Activated CD4-positive, alpha-beta T cell treated with anti-CD3 and anti-CD28 coated beads for 24 hours (primary cell): Measurements from ENCODE around the gene ALKBH3.

Source experiments
- DNase-seq, 2 donors: peaks; one replicate each; pipeline ENCODE4 v3.0.0-alpha.2; 2020; ENCODE audit warnings: low read depth in 2 of 2

Gene ALKBH3

DNA sequence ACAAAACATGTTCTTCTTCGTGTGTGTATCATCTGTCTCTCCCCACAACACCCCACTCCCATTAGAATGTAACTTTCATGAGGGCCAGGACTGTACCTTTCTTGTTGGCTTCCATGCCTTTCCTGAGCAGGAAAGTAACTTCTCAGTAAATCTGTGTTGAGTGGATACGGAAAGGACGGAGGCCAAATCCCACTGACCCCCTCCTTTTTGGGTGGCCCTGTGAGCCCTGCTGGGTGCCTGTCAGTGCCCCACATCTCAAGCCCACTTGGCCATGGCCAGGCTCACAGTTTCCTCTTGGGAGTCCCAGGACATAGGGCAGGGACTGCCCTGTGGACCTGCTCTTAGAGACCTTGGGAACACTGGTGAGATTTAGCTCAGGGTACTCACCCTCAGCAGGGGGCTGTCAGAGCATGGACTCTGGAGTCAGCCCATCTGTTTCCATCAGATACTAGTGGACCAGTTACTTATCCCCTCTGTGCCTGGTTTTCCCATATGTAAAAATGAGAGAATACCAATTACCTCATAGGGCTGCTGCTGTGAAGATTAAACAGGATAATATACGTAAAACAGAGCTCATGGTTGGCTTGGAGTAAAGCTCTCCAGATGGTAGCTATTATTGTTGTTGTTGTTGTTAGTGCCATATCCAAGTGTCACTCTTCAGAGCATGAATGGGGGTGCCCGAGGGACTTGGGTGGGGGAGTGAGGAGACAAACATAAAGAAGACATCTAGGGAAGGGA lies 60.8 kb downstream of the ALKBH3 start:
- DNase-seq: no peak

DNA sequence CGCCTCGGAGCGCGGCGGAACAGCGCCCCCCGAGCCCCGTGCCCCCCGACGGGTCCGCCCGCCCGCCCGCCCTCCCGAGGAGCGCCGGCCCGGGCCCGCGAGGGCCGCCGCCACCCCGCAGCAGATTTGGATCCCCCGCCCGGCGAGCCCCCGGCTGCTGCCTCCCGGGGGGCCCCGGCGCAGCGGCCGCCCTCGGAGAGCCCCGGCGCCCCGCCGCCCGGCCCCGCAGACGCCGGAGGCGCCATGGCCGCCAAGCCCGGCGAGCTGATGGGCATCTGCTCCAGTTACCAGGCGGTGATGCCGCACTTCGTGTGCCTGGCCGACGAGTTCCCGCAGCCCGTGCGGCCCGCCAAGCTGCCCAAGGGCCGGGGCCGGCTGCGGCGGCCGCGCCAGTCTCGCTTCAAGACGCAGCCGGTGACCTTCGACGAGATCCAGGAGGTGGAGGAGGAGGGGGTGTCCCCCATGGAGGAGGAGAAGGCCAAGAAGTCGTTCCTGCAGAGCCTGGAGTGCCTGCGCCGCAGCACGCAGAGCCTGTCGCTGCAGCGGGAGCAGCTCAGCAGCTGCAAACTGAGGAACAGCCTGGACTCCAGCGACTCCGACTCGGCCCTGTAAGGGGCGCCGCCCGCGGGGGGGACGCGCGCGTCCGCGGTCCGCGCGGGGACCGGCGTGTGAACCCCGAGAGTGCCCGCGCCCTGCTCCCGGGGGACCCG lies 62.2 kb downstream of the ALKBH3 start:
- no peak for DNase-seq

DNA sequence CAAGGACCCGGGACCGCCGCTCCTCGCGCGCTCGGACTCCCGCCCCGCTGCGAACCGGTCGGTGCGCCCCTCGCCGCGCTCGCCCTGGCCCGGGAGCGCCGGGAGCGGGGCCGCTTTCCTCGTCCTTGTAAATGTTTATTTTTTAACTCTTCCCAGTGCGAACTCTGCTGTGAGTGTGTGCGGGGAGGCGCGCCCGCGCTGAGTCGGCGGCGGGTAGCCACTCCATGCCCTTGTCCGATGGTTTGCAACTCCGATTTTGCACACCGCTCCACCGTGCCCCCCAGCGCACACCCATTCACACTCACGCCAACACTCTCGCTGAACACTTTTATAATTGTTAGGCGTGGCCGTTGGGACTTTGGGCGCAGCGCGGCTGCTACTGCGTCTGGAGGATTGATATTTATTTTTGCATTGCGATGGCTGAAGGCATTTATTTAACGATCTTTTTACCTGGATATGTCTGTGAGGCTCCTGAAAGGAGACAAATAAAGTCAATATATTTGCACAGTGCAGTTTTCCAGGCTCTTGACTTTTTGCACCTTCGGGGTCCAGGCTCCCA lies 62.8 kb downstream of the ALKBH3 start:
- DNase-seq: no peak

DNA sequence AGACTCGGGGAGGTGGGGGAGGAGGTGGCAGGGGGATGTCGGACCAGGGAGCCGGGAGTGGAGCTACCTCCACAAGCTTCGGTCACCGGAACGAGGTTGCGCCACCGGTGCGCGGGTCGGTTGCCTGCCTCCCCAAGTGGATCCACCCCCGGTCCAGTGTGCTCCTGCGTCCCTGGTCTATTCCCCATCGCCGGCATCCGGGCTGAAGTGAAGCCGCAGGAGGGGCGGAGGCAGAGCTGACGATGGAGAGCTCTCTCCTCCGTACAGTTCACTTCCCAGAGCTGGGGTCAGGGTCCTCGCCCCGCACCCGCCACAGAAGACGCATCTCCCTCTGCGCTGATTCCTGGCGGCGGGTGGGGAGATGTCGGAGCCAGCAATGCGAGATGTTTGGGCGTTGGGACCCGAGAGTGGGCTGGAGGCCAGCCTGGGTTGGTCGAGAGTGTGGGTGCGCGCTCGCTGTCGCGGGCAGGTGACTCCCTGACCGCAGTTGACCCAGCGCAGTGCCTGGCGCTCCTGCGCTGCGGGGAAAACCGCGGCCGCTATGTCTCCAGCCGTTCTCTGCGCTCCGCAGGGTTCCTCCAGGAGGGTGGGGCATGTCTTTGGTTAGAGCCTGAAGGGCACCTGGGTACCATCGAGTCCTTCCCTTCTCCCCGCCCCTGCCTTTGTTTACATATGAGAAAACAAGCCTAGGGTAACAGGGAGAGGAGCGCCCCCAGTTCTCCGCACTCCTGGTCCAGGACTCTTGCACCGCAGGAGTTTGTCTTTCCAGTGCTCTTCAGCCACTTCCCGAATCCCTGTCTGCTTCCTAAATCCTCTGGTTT lies 63.5 kb downstream of the ALKBH3 start:
- DNase-seq: no peak

GRCh38 chr11:43944761-43945311 lies 64.2 kb downstream of the ALKBH3 start:
- peak; percentile 56 to 76 for DNase-seq

DNA sequence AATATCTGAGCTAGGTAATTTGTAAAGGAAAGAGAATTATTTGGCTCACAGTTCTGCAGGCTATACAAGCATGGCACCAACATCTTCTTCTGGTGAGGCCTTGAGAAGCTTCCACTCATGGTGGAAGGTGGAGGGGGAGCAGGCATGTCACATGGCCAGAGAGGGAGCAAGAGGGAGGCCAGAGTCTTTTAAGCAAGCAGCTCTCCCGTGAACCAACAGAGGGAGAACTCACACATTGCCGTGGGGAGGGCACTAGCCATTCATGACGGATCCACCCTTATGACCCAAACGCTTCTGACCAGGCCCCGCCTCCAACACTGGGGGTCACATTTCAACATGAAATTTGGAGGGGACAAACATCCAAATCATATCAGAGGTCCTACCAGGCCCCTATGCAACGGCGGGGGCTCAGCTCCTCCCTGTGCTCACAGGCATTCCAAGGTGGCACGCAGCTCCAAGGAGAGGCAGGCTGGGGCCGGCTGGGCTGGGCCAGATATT lies 66.4 kb downstream of the ALKBH3 start:
- DNase-seq: no peak

DNA sequence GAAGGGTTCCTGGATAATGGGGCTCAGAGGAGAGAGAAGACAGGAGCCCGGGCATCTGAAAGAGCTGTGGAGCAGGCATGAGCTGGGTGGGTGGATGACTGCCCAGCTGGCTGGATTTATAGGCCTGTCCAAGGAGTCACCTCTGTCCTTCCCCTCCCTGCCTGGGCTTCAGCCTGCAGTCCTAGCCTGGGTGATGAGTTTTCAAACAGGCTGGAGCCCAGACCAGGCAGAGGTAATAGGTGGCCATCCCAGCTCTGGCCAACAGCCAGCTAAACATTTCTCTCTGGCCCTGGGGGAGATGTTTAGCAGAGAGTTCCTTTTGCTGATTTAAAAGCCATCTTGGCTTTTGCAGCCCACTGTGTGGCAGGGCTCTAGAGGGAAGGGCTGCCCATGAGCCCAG lies 67.2 kb downstream of the ALKBH3 start:
- no peak for DNase-seq

- DNase-seq: no peak
Measured at GRCh38 chr11:43948341-43949225, 68.0 kb downstream of the ALKBH3 start.

DNA sequence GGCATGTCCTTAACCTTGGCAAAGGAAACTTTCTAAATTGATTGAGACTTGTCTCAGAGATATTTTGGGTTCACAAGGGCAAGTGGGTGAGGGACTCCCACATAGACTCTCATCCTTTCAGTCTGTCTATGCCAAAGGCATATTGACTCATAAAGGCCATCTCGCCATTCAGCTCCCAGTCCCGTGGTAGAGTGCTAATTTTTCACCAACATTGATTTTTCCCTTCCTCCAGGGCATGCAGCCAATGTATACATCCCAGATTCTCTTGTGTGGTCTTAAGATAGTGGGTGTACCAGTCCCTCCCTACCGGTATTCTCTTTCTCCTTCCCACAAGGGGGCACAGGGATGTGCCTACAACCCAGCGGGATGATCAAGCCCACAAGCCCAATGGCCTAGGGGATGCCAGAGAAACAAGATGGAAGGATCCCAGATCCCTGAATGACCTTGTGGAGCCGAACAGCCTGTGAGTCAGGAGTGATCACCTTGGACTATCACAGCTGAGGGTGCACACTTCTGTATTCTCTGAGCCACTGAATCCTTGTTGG lies 69.8 kb downstream of the ALKBH3 start:
- no peak for DNase-seq

- DNase-seq: no peak
Measured at GRCh38 chr11:43951231-43951630, 70.6 kb downstream of the ALKBH3 start.

DNA sequence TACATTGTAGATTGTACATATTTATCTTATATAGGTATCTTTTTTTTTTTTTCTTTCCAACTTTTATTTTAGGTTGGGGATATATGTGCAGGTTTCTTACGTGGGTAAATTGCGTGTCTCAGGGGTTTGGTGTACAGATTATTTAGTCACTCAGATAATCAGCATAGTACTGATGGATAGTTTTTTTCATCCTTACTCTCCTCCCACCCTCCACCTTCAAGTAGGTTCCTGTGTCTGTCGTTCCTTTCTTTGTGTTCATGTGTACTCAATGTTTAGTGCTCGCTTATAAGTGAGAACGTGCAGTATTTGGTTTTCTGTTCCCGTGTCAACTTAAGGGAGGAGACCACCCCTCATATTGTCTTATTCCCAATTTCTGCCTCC lies 71.4 kb downstream of the ALKBH3 start:
- no peak for DNase-seq

GRCh38 chr11:43952401-43953342 lies 72.0 kb downstream of the ALKBH3 start:
- DNase-seq: no peak

DNA sequence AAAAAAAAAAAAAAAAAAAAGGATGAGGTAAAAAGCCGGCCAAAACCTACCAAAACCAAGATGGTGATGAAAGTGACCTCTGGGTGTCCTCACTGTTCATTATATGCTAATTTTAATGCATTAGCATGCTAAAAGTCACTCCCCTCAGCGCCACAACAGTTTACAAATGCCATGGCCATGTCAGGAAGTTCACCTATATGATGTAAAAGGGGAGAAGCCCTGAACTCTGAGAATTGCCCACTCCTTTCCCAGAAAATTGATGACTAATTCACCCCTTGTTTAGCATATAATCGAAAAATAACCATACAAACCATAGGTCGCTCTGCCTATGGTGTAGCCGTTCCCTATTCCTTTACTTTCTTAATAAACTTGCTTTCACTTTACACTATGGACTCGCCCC lies 72.9 kb downstream of the ALKBH3 start:
- no peak for DNase-seq

- DNase-seq: no peak
Measured at GRCh38 chr11:43954241-43954640, 73.6 kb downstream of the ALKBH3 start.

- no peak for DNase-seq
Measured at GRCh38 chr11:43955381-43956118, 74.9 kb downstream of the ALKBH3 start.

GRCh38 chr11:43957571-43957970 lies 76.9 kb downstream of the ALKBH3 start:
- DNase-seq: no peak

DNA sequence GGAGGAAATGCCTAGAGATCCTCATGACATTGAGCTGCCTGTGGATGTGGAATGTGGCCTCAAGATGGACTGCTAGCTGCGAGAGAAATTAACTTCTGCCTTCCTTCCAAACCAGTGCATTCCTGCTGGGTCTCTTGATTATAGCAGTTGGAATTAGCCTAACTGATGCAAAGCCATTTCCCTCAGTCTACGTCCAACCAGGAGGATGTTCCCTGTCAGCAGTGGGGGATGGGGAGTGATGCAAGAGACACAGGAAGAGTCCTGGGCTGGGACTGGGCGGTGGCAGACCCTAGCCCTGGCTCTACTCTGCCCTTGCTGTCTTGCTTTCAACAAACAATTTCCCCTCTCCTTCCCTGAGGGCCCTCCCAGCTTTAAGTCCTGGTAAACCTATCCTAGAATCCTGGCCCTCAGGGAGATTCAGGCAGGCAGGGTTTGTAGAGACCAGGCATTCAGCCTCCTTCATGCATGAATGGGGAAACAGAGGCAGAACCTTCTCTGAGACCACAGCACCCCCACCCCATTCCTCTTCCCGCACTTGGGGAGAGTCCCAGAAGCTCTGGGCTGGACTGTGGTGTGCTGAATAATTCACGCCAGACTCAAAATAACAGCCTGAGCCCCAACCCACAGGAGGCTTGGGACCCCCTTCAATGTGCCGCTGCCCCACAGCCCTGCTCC lies 78.8 kb downstream of the ALKBH3 start:
- DNase-seq: no peak
